A549 (cell line): ENCODE results near the gene ARF1. TPM values are rescaled to one million over a fixed set of nuclear protein-coding genes. Genes with fewer than 3 reads are reported as not detected.

Experiments
- ATAC-seq, 2 experiments: fragments of 200-7000 bp in 1 of 2; fragments of >200 bp in 1 of 2; cut with Nextera tagmentation in 1 of 2; cut with Tn5 transposase in 1 of 2; 3 replicates each; pipeline versions ENCODE4 v1.8.0 to v1.9.1; 2018 to 2020; ENCODE audit warnings: mild to moderate bottlenecking in 1 of 2, moderate library complexity in 1 of 2
- CTCF ChIA-PET: fragments of 300-600 bp; sonication (Branson Sonifier 250); formaldehyde crosslinking; extraction: SDS; loops from one replicate; lab custom pipeline; 2021; ENCODE audit warnings: antibody characterized with exemption, inconsistent platforms; lab: Yijun Ruan, JAX
- POLR2A ChIA-PET: fragments of 350-600 bp; formaldehyde crosslinking; extraction: SDS; loops from one replicate; lab custom pipeline; 2021; ENCODE audit warnings: antibody characterized with exemption, inconsistent platforms; lab: Yijun Ruan, JAX
- DNase-seq, 2 experiments: peaks; one replicate each; pipeline versions ENCODE4 v3.0.0 to v3.0.0-alpha.2; 2011 to 2016; ENCODE audit warnings: low read depth in 1 of 2, low spot score in 1 of 2
- FAIRE-seq: peaks from 2 replicates; lab custom pipeline; 2011; peaks lifted over from hg19 to GRCh38; lab: Jason Lieb, UNC
- H3K27ac ChIP-seq, 2 experiments: fragments of >200 bp; sonication (Bioruptor Twin); formaldehyde crosslinking; 3 replicates each; pipeline ENCODE4 v1.5.1; 2016 to 2017
- H3K4me1 ChIP-seq: fragments of >200 bp; sonication (Bioruptor Twin); formaldehyde crosslinking; 3 replicates; pipeline ENCODE4 v1.6.1; 2016
- H3K4me2 ChIP-seq: fragments of >200 bp; sonication (Bioruptor Twin); formaldehyde crosslinking; 3 replicates; pipeline ENCODE4 v1.6.1; 2016
- H3K4me3 ChIP-seq: fragments of >200 bp; sonication (Bioruptor Twin); formaldehyde crosslinking; 3 replicates; pipeline ENCODE4 v1.5.1; 2016
- H3K9me3 ChIP-seq: fragments of >200 bp; sonication (Bioruptor Twin); formaldehyde crosslinking; 3 replicates; pipeline ENCODE4 v1.6.1; 2016
- BCL3 ChIP-seq: fragments of >200 bp; sonication (Bioruptor Twin); formaldehyde crosslinking; IDR thresholded peaks from 3 replicates; pipeline ENCODE4 v1.6.1; 2016
- BHLHE40 ChIP-seq: IDR thresholded peaks from 2 replicates; pipeline ENCODE4 v1.6.1; 2012; ENCODE audit warnings: low read depth, low read length, inconsistent platforms
- CBX8 ChIP-seq: fragments of 200-600 bp; sonication (generic); IDR thresholded peaks from 2 replicates; pipeline ENCODE4 v1.6.1; 2016
- CHD4 ChIP-seq: fragments of 200-600 bp; sonication (generic); IDR thresholded peaks from 2 replicates; pipeline ENCODE4 v1.6.1; 2016; ENCODE audit warnings: antibody characterized with exemption, mild to moderate bottlenecking, borderline replicate concordance
- EHMT2 ChIP-seq: fragments of 200-600 bp; sonication (generic); IDR thresholded peaks from 2 replicates; pipeline ENCODE4 v1.6.1; 2016; ENCODE audit warnings: antibody characterized with exemption, low read depth, mild to moderate bottlenecking, moderate library complexity
- EP300 ChIP-seq, 2 experiments: fragments of >200 bp; sonication (Bioruptor Twin); formaldehyde crosslinking; IDR thresholded peaks; 2 replicates in 1 of 2; 3 replicates in 1 of 2; pipeline ENCODE4 v1.6.1; 2016 to 2017
- ESRRA ChIP-seq: fragments of 150-350 bp; IDR thresholded peaks from 2 replicates; pipeline ENCODE4 v1.6.1; 2014; ENCODE audit warnings: mild to moderate bottlenecking, low read length, borderline replicate concordance
- FOXS1 ChIP-seq: fragments of 250-450 bp; sonication (Bioruptor Pico); IDR thresholded peaks from 2 replicates; pipeline ENCODE4 v1.5.0; 2020; ENCODE audit warnings: mild to moderate bottlenecking, moderate library complexity
- GATA3 ChIP-seq: IDR thresholded peaks from 2 replicates; pipeline ENCODE4 v1.6.1; 2012; ENCODE audit warnings: borderline replicate concordance
- HDAC2 ChIP-seq: fragments of 200-600 bp; sonication (generic); IDR thresholded peaks from 2 replicates; pipeline ENCODE4 v1.6.1; 2016
- HEYL ChIP-seq: fragments of 250-450 bp; sonication (Bioruptor Pico); IDR thresholded peaks from 2 replicates; pipeline ENCODE4 v1.8.0; 2021; ENCODE audit warnings: mild to moderate bottlenecking, moderate library complexity
- HMGXB4 ChIP-seq: fragments of 250-450 bp; sonication (Bioruptor Pico); IDR thresholded peaks from 2 replicates; pipeline ENCODE4 v1.5.0; 2021; ENCODE audit warnings: mild to moderate bottlenecking, moderate library complexity, borderline replicate concordance
- HOXA7 ChIP-seq: fragments of 250-450 bp; sonication (Bioruptor Pico); IDR thresholded peaks from 2 replicates; pipeline ENCODE4 v1.5.0; 2020; ENCODE audit warnings: mild to moderate bottlenecking, moderate library complexity
- HOXB13 ChIP-seq: fragments of 250-450 bp; sonication (Bioruptor Pico); IDR thresholded peaks from 2 replicates; pipeline ENCODE4 v1.5.0; 2020; ENCODE audit warnings: low read depth, mild to moderate bottlenecking, moderate library complexity
- HOXB5 ChIP-seq: fragments of 250-450 bp; sonication (Bioruptor Pico); IDR thresholded peaks from 2 replicates; pipeline ENCODE4 v1.5.0; 2020; ENCODE audit warnings: mild to moderate bottlenecking, moderate library complexity
- KDM1A ChIP-seq: fragments of 200-600 bp; sonication (generic); IDR thresholded peaks from 2 replicates; pipeline ENCODE4 v1.6.1; 2016; ENCODE audit warnings: low read depth, mild to moderate bottlenecking
- NPAS2 ChIP-seq: fragments of 250-450 bp; sonication (Bioruptor Pico); IDR thresholded peaks from 2 replicates; pipeline ENCODE4 v1.8.0; 2022; ENCODE audit warnings: mild to moderate bottlenecking, moderate library complexity, borderline replicate concordance
- PHF8 ChIP-seq: fragments of 200-600 bp; sonication (generic); IDR thresholded peaks from 2 replicates; pipeline ENCODE4 v1.6.1; 2016; ENCODE audit warnings: low read depth, mild to moderate bottlenecking, antibody characterized with exemption, moderate library complexity, borderline replicate concordance
- RCOR1 ChIP-seq: fragments of 150-350 bp; IDR thresholded peaks from 2 replicates; pipeline ENCODE4 v1.6.1; 2014; ENCODE audit warnings: antibody characterized with exemption, low read length, low read depth
- RNF2 ChIP-seq: fragments of 200-600 bp; sonication (generic); IDR thresholded peaks from 2 replicates; pipeline ENCODE4 v1.6.1; 2016; ENCODE audit warnings: low read depth, mild to moderate bottlenecking, antibody characterized with exemption, moderate library complexity, borderline replicate concordance
- TP53 ChIP-seq: fragments of 250-450 bp; sonication (Bioruptor Pico); IDR thresholded peaks from 2 replicates; pipeline ENCODE4 v1.5.0; 2021; ENCODE audit warnings: mild to moderate bottlenecking, moderate library complexity
- USF2 ChIP-seq: fragments of 450-650 bp; IDR thresholded peaks from 2 replicates; pipeline ENCODE4 v1.6.1; 2014; ENCODE audit warnings: antibody characterized with exemption
- ZC3H11A ChIP-seq: fragments of 450-650 bp; IDR thresholded peaks from 2 replicates; pipeline ENCODE4 v1.6.1; 2014; ENCODE audit warnings: antibody characterized with exemption, mild to moderate bottlenecking
- ZSCAN20 ChIP-seq: fragments of 250-450 bp; sonication (Bioruptor Pico); IDR thresholded peaks from 2 replicates; pipeline ENCODE4 v1.8.0; 2022; ENCODE audit warnings: mild to moderate bottlenecking, moderate library complexity
- WGBS: methylation state at CpG from one replicate; pipeline ENCODE4 v1.1.6; 2017; ENCODE audit errors: missing lambda C conversion rate; 5-methylcytosine and 5-hydroxymethylcytosine counted together
- polyA plus RNA-seq, 4 experiments: library from polyadenylated mRNA; depleted of rRNA in 3 of 4; stranded (reverse); fragments of >200 nt; fragmentation: RNase III in 1 of 4; extraction: RNeasy Plus Mini Kit Qiagen cat#74134 plus additional on column Dnase treatment in 1 of 4; gene quantifications; 2 replicates in 3 of 4; 3 replicates in 1 of 4; pipeline ENCODE4 v1.2.3, GENCODE V29; 2011 to 2017
- TF ChIP-seq, protein P1 (sequence below): fragments of 150-350 bp; IDR thresholded peaks from 2 replicates; pipeline ENCODE4 v1.6.1; 2014; ENCODE audit warnings: low read depth, mild to moderate bottlenecking, low read length

ARF1 gene
- polyA plus RNA-seq, 2 of the 4 experiments (the other 2 are of a cell fraction): 297 to 376 TPM

DNA sequence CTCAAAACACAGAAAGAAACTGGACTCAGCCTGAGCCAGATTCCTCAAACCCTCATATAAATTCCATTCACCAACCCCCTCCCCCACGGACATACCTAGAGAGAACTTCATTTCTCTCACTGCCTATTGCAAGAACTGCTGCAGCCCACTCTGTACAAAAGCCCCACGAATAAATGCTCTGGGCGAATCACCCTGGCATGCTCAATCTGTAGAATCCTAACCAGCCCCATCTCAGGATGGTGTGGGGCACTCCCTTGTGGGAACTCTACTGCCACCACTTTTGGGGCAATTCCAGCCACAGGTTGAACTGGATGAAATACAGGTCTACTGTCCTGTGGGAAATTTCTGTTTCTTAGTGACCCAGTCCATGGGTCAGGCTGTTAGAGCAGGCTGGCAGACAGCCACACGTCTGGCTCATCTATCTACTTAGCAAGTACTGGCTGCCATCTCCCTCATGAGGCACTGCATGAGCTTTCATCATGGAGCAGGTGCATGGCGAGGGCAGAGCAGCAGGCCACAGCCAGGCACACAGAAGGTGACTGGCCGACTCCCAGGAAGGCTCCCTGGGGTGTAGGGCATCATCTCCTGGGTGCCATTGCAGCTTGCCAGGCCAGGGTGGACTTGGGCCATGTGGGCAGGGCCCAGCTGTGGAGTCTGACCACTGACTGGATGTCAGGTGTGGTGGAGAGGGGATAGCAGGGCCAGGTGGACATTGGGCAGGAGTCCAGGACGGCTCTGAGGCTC, 22.2 kb downstream of the ARF1 start:
- no peak overlapping the region for H3K27ac ChIP-seq
- ChIA-PET POLR2A (no interaction called here), CTCF (interaction anchor here (0.7 to 2.7 kb wide), 3 partner anchors 14 to 26 kb away, joined by 3 to 9 read pairs (median 3); no protein-coding TSS in a partner anchor)
- no peak overlapping the region for H3K4me3 ChIP-seq
- 77% methylated on average over 6 of the region's 7 CpGs for WGBS
- ATAC-seq (no peak), DNase-seq (no peak), FAIRE-seq (no peak)
- TF ChIP-seq CBX8 (no peak), RCOR1 (no peak), HDAC2 (no peak), EP300 (IDR thresholded peaks at IDR 0.05) (no peak), NPAS2 (CRISPR knock-in tag) (no peak), PHF8 (no peak), CHD4 (no peak), USF2 (no peak), HOXA7 (CRISPR knock-in tag) (no peak)
- TF ChIP-seq, protein P1, sequence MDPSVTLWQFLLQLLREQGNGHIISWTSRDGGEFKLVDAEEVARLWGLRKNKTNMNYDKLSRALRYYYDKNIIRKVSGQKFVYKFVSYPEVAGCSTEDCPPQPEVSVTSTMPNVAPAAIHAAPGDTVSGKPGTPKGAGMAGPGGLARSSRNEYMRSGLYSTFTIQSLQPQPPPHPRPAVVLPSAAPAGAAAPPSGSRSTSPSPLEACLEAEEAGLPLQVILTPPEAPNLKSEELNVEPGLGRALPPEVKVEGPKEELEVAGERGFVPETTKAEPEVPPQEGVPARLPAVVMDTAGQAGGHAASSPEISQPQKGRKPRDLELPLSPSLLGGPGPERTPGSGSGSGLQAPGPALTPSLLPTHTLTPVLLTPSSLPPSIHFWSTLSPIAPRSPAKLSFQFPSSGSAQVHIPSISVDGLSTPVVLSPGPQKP: no peak
- H3K4me1 ChIP-seq: peaks cover 16% of the 10 kb centered on the region; the same call in 2 of the 3 replicates
- no peak overlapping the region for H3K4me2 ChIP-seq
- H3K9me3 ChIP-seq: no peaks in the 10 kb centered on the region

DNA sequence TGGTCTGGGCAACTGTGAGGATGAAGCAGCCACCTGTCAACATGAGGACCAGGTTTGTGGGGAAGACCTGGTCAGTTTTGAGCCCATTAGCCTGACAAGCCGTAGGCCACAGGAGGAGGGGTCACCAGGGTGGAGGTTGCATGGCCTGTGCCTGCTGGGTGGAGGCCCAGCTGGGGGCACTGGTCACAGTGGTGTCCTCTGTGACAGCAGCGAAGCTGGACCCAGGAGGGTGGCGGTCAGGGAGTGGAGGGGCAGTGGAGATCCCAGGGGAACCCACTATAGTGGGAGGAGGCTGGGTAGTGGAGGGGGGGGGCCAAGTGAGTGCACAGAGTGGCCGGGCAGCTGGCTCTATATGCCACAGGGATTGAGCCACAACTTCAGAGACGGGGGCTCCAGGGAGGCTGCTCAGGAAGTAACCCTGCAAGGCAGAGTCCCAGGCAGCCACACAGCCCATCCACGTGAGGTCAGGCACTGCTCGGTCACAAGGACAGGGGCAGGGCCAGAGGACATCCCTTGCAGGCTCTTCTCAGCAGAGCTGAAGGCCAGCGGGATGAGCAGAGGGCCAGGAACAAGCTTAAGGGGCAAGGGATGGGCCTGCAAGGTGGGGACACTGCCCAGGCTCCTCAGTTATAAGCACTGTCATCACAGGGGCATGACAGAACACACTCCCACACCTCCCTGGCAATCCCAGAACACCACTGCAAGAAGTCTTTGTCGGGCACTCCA, 22.9 kb downstream of the ARF1 start:
- Histone ChIP-seq H3K4me3 (no peak overlapping the region), H3K27ac (no peak overlapping the region), H3K4me2 (no peak overlapping the region), H3K4me1 (peaks cover 21% of the 10 kb centered on the region), H3K9me3 (no peaks in the 10 kb centered on the region)
- no peak for ATAC-seq
- no peak for FAIRE-seq
- WGBS: 94% methylated on average over 7 of the region's 9 CpGs
- no peak for DNase-seq
- TF ChIP-seq EHMT2 (no peak), HMGXB4 (CRISPR knock-in tag) (no peak), HOXB5 (CRISPR knock-in tag) (no peak), ZC3H11A (no peak), HEYL (CRISPR knock-in tag) (no peak), ESRRA (no peak), GATA3 (no peak), BHLHE40 (no peak), HOXB13 (CRISPR knock-in tag) (no peak), TP53 (CRISPR knock-in tag) (no peak), PHF8 (no peak), KDM1A (no peak), ZSCAN20 (CRISPR knock-in tag) (no peak), RNF2 (no peak), HDAC2 (no peak), RCOR1 (no peak), BCL3 (no peak), FOXS1 (CRISPR knock-in tag) (no peak)
- POLR2A ChIA-PET: interaction anchor here (1.4 kb wide), 1 partner anchor 15 kb away, joined by 3 read pairs; no protein-coding TSS in a partner anchor
- CTCF ChIA-PET: interaction anchor here (0.7 to 2.7 kb wide), 4 partner anchors 15 to 409 kb away, joined by 3 to 9 read pairs (median 4); no protein-coding TSS in a partner anchor
